Measurements from ENCODE around the gene STC2.

Gene STC2

GRCh38 chr5:173327084-173327947 is 898 bp downstream of the STC2 start:
- H3K4me1 ChIP-seq (ENCODE audit: control insufficient read depth, insufficient read depth, low read length) = peaks cover 24% of the 10 kb centered on the region
- no peaks in the 10 kb centered on the region for H3K9me3 ChIP-seq (ENCODE audit: control insufficient read depth, insufficient read depth, low read length)
- peak overlapping the region; percentile 21 for H3K27ac ChIP-seq (ENCODE audit: low read depth, low read length)
- H3K36me3 ChIP-seq (ENCODE audit: control insufficient read depth, insufficient read depth, low read length) = peaks cover 36% of the 10 kb centered on the region
- H3K9ac ChIP-seq (ENCODE audit: low read depth, low read length) = peak overlapping the region; percentile 79
- peak overlapping the region; percentile 68 for H3K4me3 ChIP-seq (ENCODE audit: low read depth, low read length)
- H3K27me3 ChIP-seq (ENCODE audit: control insufficient read depth, insufficient read depth, low read length) = peaks cover 28% of the 10 kb centered on the region

- Histone ChIP-seq H3K4me3 (ENCODE audit: low read depth, low read length) (peak overlapping the region; percentile 68), H3K36me3 (ENCODE audit: control insufficient read depth, insufficient read depth, low read length) (peaks cover 44% of the 10 kb centered on the region), H3K9me3 (ENCODE audit: control insufficient read depth, insufficient read depth, low read length) (no peaks in the 10 kb centered on the region), H3K27ac (ENCODE audit: low read depth, low read length) (no peak overlapping the region), H3K27me3 (ENCODE audit: control insufficient read depth, insufficient read depth, low read length) (peaks cover 24% of the 10 kb centered on the region), H3K4me1 (ENCODE audit: control insufficient read depth, insufficient read depth, low read length) (peaks cover 24% of the 10 kb centered on the region), H3K9ac (ENCODE audit: low read depth, low read length) (peak overlapping the region; percentile 3; the same call in 1 of the 2 replicates)
Observed at GRCh38 chr5:173326501-173326960, 1.7 kb downstream of the STC2 start.

GRCh38 chr5:173325091-173325698 is 3.0 kb downstream of the STC2 start:
- H3K27me3 ChIP-seq (ENCODE audit: control insufficient read depth, insufficient read depth, low read length) = peaks cover 11% of the 10 kb centered on the region
- H3K9ac ChIP-seq (ENCODE audit: low read depth, low read length) = no peak overlapping the region
- H3K27ac ChIP-seq (ENCODE audit: low read depth, low read length) = no peak overlapping the region
- H3K4me3 ChIP-seq (ENCODE audit: low read depth, low read length) = peak overlapping the region; percentile 68; the same call in 1 of the 2 replicates
- peaks cover 58% of the 10 kb centered on the region for H3K36me3 ChIP-seq (ENCODE audit: control insufficient read depth, insufficient read depth, low read length)
- peaks cover 15% of the 10 kb centered on the region for H3K4me1 ChIP-seq (ENCODE audit: control insufficient read depth, insufficient read depth, low read length)
- H3K9me3 ChIP-seq (ENCODE audit: control insufficient read depth, insufficient read depth, low read length) = no peaks in the 10 kb centered on the region

- Histone ChIP-seq H3K36me3 (ENCODE audit: control insufficient read depth, insufficient read depth, low read length) (peaks cover 66% of the 10 kb centered on the region), H3K9ac (ENCODE audit: low read depth, low read length) (no peak overlapping the region), H3K4me1 (ENCODE audit: control insufficient read depth, insufficient read depth, low read length) (peaks cover 12% of the 10 kb centered on the region), H3K9me3 (ENCODE audit: control insufficient read depth, insufficient read depth, low read length) (no peaks in the 10 kb centered on the region), H3K4me3 (ENCODE audit: low read depth, low read length) (no peak overlapping the region), H3K27me3 (ENCODE audit: control insufficient read depth, insufficient read depth, low read length) (peaks cover 11% of the 10 kb centered on the region), H3K27ac (ENCODE audit: low read depth, low read length) (no peak overlapping the region)
Observed at GRCh38 chr5:173324115-173325001, 3.9 kb downstream of the STC2 start.

- no peak overlapping the region for H3K4me3 ChIP-seq (ENCODE audit: low read depth, low read length)
- peaks cover 72% of the 10 kb centered on the region for H3K36me3 ChIP-seq (ENCODE audit: control insufficient read depth, insufficient read depth, low read length)
- peaks cover 11% of the 10 kb centered on the region for H3K27me3 ChIP-seq (ENCODE audit: control insufficient read depth, insufficient read depth, low read length)
- no peaks in the 10 kb centered on the region for H3K9me3 ChIP-seq (ENCODE audit: control insufficient read depth, insufficient read depth, low read length)
- H3K9ac ChIP-seq (ENCODE audit: low read depth, low read length) = no peak overlapping the region
- H3K27ac ChIP-seq (ENCODE audit: low read depth, low read length) = no peak overlapping the region
- peaks cover 9% of the 10 kb centered on the region for H3K4me1 ChIP-seq (ENCODE audit: control insufficient read depth, insufficient read depth, low read length)
Observed at GRCh38 chr5:173323799-173324114, 4.5 kb downstream of the STC2 start.

- Histone ChIP-seq H3K4me3 (ENCODE audit: low read depth, low read length) (no peak overlapping the region), H3K9me3 (ENCODE audit: control insufficient read depth, insufficient read depth, low read length) (no peaks in the 10 kb centered on the region), H3K4me1 (ENCODE audit: control insufficient read depth, insufficient read depth, low read length) (peaks cover 8% of the 10 kb centered on the region; the same call in 1 of the 2 replicates), H3K27me3 (ENCODE audit: control insufficient read depth, insufficient read depth, low read length) (peaks cover 11% of the 10 kb centered on the region), H3K36me3 (ENCODE audit: control insufficient read depth, insufficient read depth, low read length) (peaks cover 77% of the 10 kb centered on the region), H3K27ac (ENCODE audit: low read depth, low read length) (no peak overlapping the region), H3K9ac (ENCODE audit: low read depth, low read length) (no peak overlapping the region)
Observed at GRCh38 chr5:173323106-173323798, 5.0 kb downstream of the STC2 start.

- H3K4me3 ChIP-seq (ENCODE audit: low read depth, low read length) = no peak overlapping the region
- no peaks in the 10 kb centered on the region for H3K9me3 ChIP-seq (ENCODE audit: control insufficient read depth, insufficient read depth, low read length)
- peaks cover 6% of the 10 kb centered on the region; the same call in 1 of the 2 replicates for H3K27me3 ChIP-seq (ENCODE audit: control insufficient read depth, insufficient read depth, low read length)
- no peak overlapping the region for H3K27ac ChIP-seq (ENCODE audit: low read depth, low read length)
- H3K4me1 ChIP-seq (ENCODE audit: control insufficient read depth, insufficient read depth, low read length) = peaks cover 8% of the 10 kb centered on the region; the same call in 1 of the 2 replicates
- H3K36me3 ChIP-seq (ENCODE audit: control insufficient read depth, insufficient read depth, low read length) = peaks cover 90% of the 10 kb centered on the region
- H3K9ac ChIP-seq (ENCODE audit: low read depth, low read length) = no peak overlapping the region
Observed at GRCh38 chr5:173321886-173322285, 6.3 kb downstream of the STC2 start.

GRCh38 chr5:173320259-173320658 is 8.0 kb downstream of the STC2 start:
- no peak overlapping the region for H3K4me3 ChIP-seq (ENCODE audit: low read depth, low read length)
- H3K4me1 ChIP-seq (ENCODE audit: control insufficient read depth, insufficient read depth, low read length) = peaks cover 20% of the 10 kb centered on the region
- H3K27ac ChIP-seq (ENCODE audit: low read depth, low read length) = no peak overlapping the region
- no peak overlapping the region for H3K9ac ChIP-seq (ENCODE audit: low read depth, low read length)
- peaks cover 83% of the 10 kb centered on the region for H3K36me3 ChIP-seq (ENCODE audit: control insufficient read depth, insufficient read depth, low read length)
- no peaks in the 10 kb centered on the region for H3K27me3 ChIP-seq (ENCODE audit: control insufficient read depth, insufficient read depth, low read length)
- H3K9me3 ChIP-seq (ENCODE audit: control insufficient read depth, insufficient read depth, low read length) = no peaks in the 10 kb centered on the region

GRCh38 chr5:173319646-173320045 is 8.6 kb downstream of the STC2 start:
- Histone ChIP-seq H3K36me3 (ENCODE audit: control insufficient read depth, insufficient read depth, low read length) (peaks cover 77% of the 10 kb centered on the region), H3K4me1 (ENCODE audit: control insufficient read depth, insufficient read depth, low read length) (peaks cover 16% of the 10 kb centered on the region), H3K27me3 (ENCODE audit: control insufficient read depth, insufficient read depth, low read length) (no peaks in the 10 kb centered on the region), H3K27ac (ENCODE audit: low read depth, low read length) (no peak overlapping the region), H3K9me3 (ENCODE audit: control insufficient read depth, insufficient read depth, low read length) (no peaks in the 10 kb centered on the region), H3K9ac (ENCODE audit: low read depth, low read length) (no peak overlapping the region), H3K4me3 (ENCODE audit: low read depth, low read length) (no peak overlapping the region)

GRCh38 chr5:173318881-173319620 is 9.2 kb downstream of the STC2 start:
- H3K27ac ChIP-seq (ENCODE audit: low read depth, low read length) = no peak overlapping the region

More at GRCh38 chr5:173318881-173319620, 9.2 kb downstream of the STC2 start:
- H3K36me3 ChIP-seq (ENCODE audit: control insufficient read depth, insufficient read depth, low read length) = peaks cover 71% of the 10 kb centered on the region
- no peaks in the 10 kb centered on the region for H3K27me3 ChIP-seq (ENCODE audit: control insufficient read depth, insufficient read depth, low read length)
- H3K9me3 ChIP-seq (ENCODE audit: control insufficient read depth, insufficient read depth, low read length) = no peaks in the 10 kb centered on the region
- no peak overlapping the region for H3K4me3 ChIP-seq (ENCODE audit: low read depth, low read length)
- H3K4me1 ChIP-seq (ENCODE audit: control insufficient read depth, insufficient read depth, low read length) = peaks cover 14% of the 10 kb centered on the region
- no peak overlapping the region for H3K9ac ChIP-seq (ENCODE audit: low read depth, low read length)
